Activated naive CD8-positive, alpha-beta T cell treated with anti-CD3 and anti-CD28 coated beads, Interleukin-2, amount 50 U/mL, for 24 hours (primary cell): Measurements from ENCODE around the gene SORBS1.

ENCODE experiments used
- ATAC-seq: fragments of 150-1000 bp; cut with Tn5 transposase; one replicate; pipeline ENCODE4 v1.10.0; 2021
- DNase-seq: peaks from one replicate; pipeline ENCODE4 v3.0.0; 2021
- H3K27ac Mint-ChIP-seq: one replicate; pipeline ENCODE4 v1.8.0; 2021; ENCODE audit warnings: mild to moderate bottlenecking, mixed read lengths
- H3K27me3 Mint-ChIP-seq: one replicate; pipeline ENCODE4 v1.8.0; 2021; ENCODE audit warnings: mixed read lengths
- H3K36me3 Mint-ChIP-seq: one replicate; pipeline ENCODE4 v1.8.0; 2021; ENCODE audit warnings: low read depth, mixed read lengths
- H3K4me1 Mint-ChIP-seq: one replicate; pipeline ENCODE4 v1.8.0; 2021; ENCODE audit warnings: mixed read lengths
- H3K4me3 Mint-ChIP-seq: one replicate; pipeline ENCODE4 v1.8.0; 2021; ENCODE audit warnings: mild to moderate bottlenecking, moderate library complexity, mixed read lengths
- H3K9me3 Mint-ChIP-seq: one replicate; pipeline ENCODE4 v1.8.0; 2021; ENCODE audit warnings: mixed read lengths

SORBS1 gene

DNA sequence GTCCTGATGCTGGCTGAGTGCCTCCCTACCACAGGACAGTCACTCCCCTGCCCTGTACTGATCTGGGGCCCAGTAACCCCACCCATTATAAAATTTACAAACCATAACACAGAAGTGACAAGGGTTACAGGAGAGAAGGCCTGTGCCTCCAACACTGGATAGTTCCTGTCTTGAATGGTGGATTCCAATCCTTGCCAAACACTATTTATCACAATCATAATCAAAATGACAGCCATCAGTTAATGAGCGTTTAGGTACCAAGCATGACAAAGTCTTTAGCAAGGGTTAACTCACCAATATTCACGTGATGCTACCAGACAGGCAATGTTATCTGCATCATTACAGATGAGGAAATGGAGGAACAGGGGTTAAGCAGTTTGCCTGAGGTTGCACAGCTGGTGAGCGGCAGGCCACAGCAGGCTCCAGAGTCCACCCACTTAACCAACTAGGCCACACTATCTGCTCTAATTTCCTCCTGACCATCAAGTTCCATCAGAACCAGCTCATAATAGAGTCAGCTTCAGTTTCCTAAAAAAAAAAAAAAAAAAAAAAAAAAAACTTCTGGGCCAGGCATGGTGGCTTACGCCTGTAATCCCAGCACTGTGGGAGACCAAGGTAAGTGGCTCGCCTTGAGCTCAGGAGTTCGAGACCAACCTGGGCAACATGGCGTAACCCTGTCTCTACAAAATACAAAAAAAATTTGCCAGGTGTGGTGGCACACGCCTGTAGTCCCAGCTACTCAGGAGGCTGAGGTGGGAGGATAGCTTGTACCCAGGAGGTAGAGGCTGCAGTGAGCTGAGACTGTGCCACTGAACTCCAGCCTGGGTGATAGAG, 284.6 kb downstream of the SORBS1 start:
- Mint-ChIP-seq H3K4me3 (no peak overlapping the region), H3K4me1 (peaks cover 1% of the 10 kb centered on the region), H3K36me3 (no peaks in the 10 kb centered on the region), H3K27ac (no peak overlapping the region), H3K27me3 (no peaks in the 10 kb centered on the region), H3K9me3 (no peaks in the 10 kb centered on the region)
- ATAC-seq (no peak), DNase-seq (no peak)

DNA sequence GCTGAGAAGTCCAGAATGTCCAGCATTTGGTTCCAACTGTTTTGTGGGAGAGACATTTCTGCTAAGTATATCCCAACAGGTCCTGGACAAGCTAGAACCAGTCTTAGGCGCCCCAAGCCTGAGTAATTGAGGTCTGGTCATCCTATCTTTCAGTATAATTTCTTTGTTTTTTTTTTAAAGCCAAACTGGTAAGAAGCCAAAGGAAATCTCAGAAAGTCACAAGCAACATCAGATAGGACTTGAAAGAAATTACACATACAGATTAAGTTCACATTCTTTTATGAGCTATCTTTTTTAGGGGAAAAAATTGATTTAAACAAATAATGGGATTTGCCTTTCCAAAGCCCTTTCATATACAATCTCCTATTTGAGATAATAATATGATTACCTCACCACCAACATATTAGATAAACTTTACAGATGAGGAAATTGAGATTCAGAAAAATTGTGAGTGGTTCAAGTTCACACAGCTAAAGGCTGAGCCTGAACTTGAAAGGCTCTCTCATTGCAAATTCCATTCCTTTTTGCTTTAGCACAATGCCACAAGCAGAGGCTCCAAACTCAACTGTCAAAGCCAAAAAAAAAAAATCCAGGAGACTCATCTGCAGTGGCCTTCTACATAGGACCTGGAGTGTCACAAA, 285.3 kb downstream of the SORBS1 start:
- DNase-seq (no peak), ATAC-seq (no peak)
- Mint-ChIP-seq H3K36me3 (no peaks in the 10 kb centered on the region), H3K9me3 (no peaks in the 10 kb centered on the region), H3K4me1 (peaks cover 1% of the 10 kb centered on the region), H3K27me3 (no peaks in the 10 kb centered on the region), H3K27ac (no peak overlapping the region), H3K4me3 (no peak overlapping the region)

DNA sequence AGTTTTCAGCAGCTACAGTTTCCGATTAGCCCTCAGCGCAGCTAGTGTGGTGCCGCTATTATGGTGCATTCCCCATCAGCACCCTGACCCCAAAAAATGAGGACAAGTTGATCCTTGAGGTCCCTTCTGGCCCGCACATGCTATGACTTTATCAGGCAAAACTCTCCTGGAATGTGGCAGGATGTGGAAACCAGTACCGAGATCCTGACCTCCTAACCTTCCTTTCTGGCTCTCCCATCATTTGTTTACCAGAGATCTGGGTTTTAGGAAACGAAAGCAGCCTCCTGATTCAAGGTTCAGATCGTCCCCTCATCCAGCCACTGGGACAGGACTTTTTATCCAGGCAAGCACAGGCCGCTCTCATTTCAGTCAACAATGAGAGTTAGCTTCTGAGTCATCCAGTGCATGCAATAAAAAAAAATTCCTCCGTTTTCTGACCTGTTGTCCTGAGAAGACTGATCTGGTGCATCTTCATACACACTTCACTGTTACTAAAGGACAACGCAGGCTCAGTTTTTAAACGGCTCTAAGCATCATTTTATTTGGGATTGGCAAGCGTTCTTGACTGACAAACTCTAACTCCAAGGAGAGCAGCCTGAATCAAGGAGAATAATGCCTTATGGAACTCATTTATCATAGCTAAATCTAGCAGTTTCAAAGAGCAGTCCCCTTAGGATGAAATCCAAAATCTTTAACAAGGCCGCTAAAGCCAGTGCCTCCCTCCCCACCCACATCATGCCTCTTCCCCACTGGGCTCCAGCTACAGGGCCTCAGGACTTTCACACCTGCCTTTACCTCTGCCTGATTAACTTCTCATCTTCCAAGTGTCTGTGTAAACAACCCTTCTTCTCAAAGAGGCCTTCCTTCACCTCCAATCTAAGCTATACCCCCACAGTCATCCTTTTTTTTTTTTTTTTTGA, 287.5 kb downstream of the SORBS1 start:
- no peak overlapping the region for H3K27ac Mint-ChIP-seq
- no peaks in the 10 kb centered on the region for H3K36me3 Mint-ChIP-seq
- H3K4me3 Mint-ChIP-seq, result no peak overlapping the region
- peaks cover 1% of the 10 kb centered on the region for H3K4me1 Mint-ChIP-seq
- H3K9me3 Mint-ChIP-seq, result no peaks in the 10 kb centered on the region
- DNase-seq (no peak), ATAC-seq (no peak)
- H3K27me3 Mint-ChIP-seq, result no peaks in the 10 kb centered on the region

DNA sequence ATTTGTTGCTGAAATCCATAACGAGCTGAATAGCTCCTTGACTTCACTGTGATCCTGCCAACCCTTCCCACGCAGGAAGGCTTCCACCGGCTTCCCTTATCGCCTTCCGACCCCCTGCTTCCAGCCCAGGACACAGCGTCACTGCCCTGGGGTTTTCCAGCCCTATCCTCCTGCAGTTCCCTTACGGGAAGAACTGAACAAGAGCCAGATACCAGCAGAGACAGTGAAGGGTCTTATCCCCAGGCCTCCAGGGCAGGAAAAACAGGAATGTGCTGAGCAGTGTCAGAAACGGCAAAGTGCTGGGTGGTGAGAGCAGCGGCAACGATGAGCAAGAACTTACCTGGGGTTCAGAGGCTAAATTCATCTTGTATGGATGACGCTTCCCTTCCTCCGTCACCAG, 292.7 kb downstream of the SORBS1 start:
- Mint-ChIP-seq H3K9me3 (no peaks in the 10 kb centered on the region), H3K36me3 (no peaks in the 10 kb centered on the region), H3K27ac (no peak overlapping the region), H3K27me3 (no peaks in the 10 kb centered on the region), H3K4me1 (peaks cover 6% of the 10 kb centered on the region), H3K4me3 (no peak overlapping the region)
- ATAC-seq (no peak), DNase-seq (no peak)

DNA sequence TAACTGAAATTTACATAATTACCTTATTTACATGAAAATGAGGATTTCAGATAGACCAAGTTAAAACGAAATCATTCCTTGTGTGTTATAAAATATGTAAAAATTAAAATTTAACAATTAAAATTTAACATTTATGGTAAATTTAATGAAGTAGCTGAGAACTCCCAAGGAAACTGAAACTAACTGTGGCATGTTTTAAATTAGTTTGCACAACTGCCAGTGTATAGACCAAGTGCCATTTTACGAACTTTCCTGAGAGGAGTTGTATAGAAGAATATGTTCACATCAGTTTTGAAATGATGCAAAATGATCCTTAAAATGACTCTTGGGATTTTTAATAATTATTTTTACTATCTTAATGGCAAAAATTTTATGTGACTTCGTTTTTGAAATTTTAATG, 293.9 kb downstream of the SORBS1 start:
- ATAC-seq, result no peak
- H3K4me1 Mint-ChIP-seq, result peaks cover 6% of the 10 kb centered on the region
- no peak overlapping the region for H3K27ac Mint-ChIP-seq
- no peak for DNase-seq
- H3K36me3 Mint-ChIP-seq, result no peaks in the 10 kb centered on the region
- no peak overlapping the region for H3K4me3 Mint-ChIP-seq
- no peaks in the 10 kb centered on the region for H3K27me3 Mint-ChIP-seq
- H3K9me3 Mint-ChIP-seq, result no peaks in the 10 kb centered on the region

DNA sequence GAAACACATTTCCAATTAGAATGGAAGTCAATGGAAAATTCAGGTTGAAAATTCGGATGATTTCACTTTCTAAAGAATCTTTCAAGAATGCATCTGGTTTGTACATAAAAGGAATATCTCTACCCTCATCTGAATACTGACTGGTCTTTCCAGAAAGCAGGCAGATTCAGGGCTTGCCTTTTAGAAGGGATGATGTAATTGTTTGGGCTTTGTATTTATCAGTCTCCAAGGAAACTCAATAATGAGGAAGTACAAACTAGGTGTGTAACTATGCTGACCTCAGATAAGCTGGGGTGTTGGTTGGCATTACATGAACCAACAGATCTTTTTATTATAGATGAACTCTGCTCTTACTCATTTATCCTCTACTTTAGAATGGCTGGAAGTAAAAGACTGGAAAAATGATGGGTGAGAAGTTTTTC, 294.5 kb downstream of the SORBS1 start:
- Mint-ChIP-seq H3K9me3 (no peaks in the 10 kb centered on the region), H3K27ac (peak overlapping the region; percentile 27), H3K4me1 (peaks cover 6% of the 10 kb centered on the region), H3K36me3 (no peaks in the 10 kb centered on the region), H3K4me3 (no peak overlapping the region), H3K27me3 (no peaks in the 10 kb centered on the region)
- DNase-seq (no peak), ATAC-seq (peak; percentile 65)

DNA sequence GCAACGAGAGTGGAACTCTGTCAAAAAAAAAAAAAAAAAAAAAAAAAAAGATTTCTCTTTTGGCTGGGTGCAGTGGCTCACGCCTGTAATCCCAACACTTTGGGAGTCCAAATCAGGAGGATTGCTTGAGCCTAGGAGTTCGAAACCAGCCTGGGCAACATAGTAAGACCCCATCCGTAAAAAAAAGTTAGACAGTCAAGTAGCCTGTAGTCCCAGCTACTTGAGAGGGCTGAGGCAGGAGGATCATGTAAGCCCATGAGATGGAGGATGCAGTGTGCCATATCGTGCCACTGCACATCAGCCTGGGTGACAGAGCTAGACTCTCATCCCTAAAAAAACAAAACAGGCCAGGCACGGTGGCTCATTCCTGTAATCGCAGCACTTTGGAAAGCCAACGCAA, 295.6 kb downstream of the SORBS1 start:
- Mint-ChIP-seq H3K27ac (no peak overlapping the region), H3K4me3 (no peak overlapping the region), H3K36me3 (no peaks in the 10 kb centered on the region), H3K27me3 (no peaks in the 10 kb centered on the region), H3K4me1 (peaks cover 6% of the 10 kb centered on the region), H3K9me3 (no peaks in the 10 kb centered on the region)
- ATAC-seq, result no peak
- DNase-seq, result no peak

DNA sequence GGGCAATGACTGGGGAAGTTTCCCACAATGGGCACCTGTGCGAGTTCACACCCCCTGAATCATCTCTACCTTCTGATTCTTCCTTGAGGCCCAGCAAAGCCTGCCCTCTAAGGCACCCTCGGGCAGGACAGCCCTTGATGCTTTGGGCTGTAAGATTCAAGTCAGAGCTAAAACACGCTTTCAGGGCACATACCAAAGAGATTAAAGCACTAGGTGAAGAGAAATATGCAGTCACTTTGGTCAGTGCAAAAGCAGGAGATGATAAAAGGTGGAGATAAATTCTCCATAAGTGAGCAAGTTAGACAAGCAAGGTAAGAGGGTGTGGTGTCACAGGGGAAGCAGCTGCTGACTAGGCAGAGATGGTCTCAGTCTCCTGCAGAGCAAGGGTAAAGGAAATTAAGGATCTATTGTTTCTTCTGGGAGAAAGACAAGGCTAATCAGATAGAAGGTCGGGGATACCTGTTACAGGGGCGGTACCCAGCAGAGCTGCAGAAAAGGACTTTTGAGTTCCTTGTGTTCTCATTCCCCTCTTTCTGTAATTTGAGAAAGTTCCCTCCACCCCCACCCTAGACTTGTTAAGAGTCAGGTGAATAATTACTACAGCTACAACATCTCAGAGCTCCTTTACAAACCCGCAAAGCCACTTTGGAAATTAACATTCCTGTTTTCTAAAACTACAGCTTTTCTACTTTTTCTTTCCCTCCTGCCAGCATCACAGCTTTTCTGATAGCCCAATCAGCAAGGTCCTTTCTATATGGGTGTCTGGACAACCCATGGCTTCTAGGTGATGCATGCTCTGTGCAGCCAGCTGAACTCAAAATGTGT, 296.7 kb downstream of the SORBS1 start:
- H3K36me3 Mint-ChIP-seq, result no peaks in the 10 kb centered on the region
- H3K27ac Mint-ChIP-seq, result no peak overlapping the region
- H3K4me3 Mint-ChIP-seq, result no peak overlapping the region
- ATAC-seq, result no peak
- H3K27me3 Mint-ChIP-seq, result no peaks in the 10 kb centered on the region
- peaks cover 6% of the 10 kb centered on the region for H3K4me1 Mint-ChIP-seq
- DNase-seq, result no peak
- no peaks in the 10 kb centered on the region for H3K9me3 Mint-ChIP-seq

DNA sequence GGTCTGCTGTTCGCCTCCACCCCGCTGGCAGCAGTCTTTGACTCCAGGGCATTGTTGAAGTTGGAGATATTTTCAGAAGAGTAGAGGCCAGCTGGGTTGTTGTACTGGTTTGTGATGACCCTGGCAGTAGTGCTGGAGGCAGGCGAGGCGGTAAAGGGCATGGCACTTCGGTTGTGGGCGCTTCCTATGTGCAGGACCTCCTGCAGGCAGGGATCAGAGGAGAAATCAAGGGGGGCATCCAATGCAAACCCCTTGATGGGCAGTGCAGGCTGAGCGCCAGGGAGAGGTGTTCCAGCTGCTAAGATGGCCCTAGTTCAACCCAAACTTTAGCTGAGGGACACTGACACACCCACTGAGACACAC, 297.3 kb downstream of the SORBS1 start:
- Mint-ChIP-seq H3K9me3 (no peaks in the 10 kb centered on the region), H3K27ac (no peak overlapping the region), H3K27me3 (no peaks in the 10 kb centered on the region), H3K4me3 (no peak overlapping the region), H3K36me3 (no peaks in the 10 kb centered on the region), H3K4me1 (peaks cover 6% of the 10 kb centered on the region)
- DNase-seq (no peak), ATAC-seq (no peak)

DNA sequence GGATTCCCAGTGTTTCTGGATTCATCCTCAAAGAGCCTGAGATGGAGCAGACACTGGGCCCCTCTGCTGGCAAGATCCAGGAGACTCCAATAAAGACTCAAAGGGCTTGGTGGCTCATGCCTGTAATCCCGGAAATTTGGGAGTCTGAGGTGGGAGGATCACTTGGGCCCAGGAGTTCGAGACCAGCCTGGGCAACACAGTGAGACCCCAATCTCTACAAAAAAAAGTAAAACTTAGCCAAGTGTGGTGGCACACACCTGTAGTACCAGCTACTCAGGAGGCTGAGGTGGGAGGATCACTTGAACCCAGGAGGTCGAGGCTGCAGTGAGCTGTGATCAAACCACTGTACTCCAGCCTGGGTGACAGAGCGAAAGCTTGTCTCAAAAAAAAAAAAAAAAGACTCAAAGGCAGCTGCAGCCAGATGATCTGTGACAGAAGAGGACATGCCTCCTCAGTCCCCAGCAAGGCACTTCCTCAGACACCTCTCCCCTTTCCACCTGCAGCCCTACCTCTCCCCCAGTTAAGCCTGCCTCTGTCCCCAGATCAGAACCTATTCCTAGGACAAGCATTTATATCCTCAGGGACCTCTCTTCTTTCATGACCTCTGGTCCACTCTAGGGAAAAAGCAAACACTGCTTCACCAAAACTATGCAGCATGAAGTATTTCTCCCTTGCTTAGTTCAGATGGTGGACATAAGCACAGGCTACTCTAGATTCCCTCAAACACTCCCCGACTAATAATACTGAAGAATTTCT, 298.2 kb downstream of the SORBS1 start:
- Mint-ChIP-seq H3K27ac (no peak overlapping the region), H3K4me3 (no peak overlapping the region), H3K36me3 (no peaks in the 10 kb centered on the region), H3K4me1 (peaks cover 6% of the 10 kb centered on the region), H3K9me3 (peaks cover 1% of the 10 kb centered on the region), H3K27me3 (peaks cover under 1% of the 10 kb centered on the region)
- DNase-seq, result no peak
- ATAC-seq, result no peak

DNA sequence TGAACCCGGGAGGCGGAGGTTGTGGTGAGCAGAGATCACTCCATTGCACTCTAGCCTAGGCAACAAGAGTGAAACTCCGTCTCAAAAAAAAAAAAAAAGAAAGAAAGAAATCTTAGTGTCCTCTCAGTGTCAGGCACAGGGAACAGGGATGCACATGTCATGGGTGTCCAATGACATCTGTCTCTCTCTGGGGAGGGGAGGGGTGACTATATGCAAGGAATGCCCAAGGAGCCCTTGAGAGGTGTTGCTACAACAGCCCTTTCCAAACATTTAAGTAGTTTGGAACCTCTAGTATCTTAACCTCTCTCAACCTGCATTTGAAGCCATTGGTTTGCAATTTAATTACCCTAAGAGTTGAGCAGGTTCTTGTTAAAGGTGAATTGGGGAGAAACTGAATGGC, 299.2 kb downstream of the SORBS1 start:
- H3K36me3 Mint-ChIP-seq, result peaks cover 3% of the 10 kb centered on the region
- peaks cover 2% of the 10 kb centered on the region for H3K27me3 Mint-ChIP-seq
- H3K4me1 Mint-ChIP-seq, result peaks cover 6% of the 10 kb centered on the region
- peaks cover 4% of the 10 kb centered on the region for H3K9me3 Mint-ChIP-seq
- H3K27ac Mint-ChIP-seq, result no peak overlapping the region
- no peak for ATAC-seq
- no peak for DNase-seq
- no peak overlapping the region for H3K4me3 Mint-ChIP-seq
